HFFc6 (cell line): Measurements from ENCODE around the gene PLN. TPM values are rescaled to one million over a fixed set of nuclear protein-coding genes. Genes with fewer than 3 reads are reported as not detected.

ENCODE experiments used
- DNase-seq: peaks from one replicate; pipeline ENCODE4 v3.0.0-alpha.2; 2018
- H3K27ac Mint-ChIP-seq: 2 replicates; pipeline ENCODE4 v1.8.0; 2020; ENCODE audit warnings: mild to moderate bottlenecking, mixed read lengths
- H3K27me3 Mint-ChIP-seq: 2 replicates; pipeline ENCODE4 v1.8.0; 2021; ENCODE audit warnings: mild to moderate bottlenecking, moderate library complexity, mixed read lengths; ENCODE audit not compliant: insufficient read depth
- H3K36me3 Mint-ChIP-seq: 2 replicates; pipeline ENCODE4 v1.8.0; 2021; ENCODE audit warnings: low read depth, mixed read lengths
- H3K4me1 Mint-ChIP-seq: 2 replicates; pipeline ENCODE4 v1.8.0; 2020; ENCODE audit warnings: low read depth, mixed read lengths
- H3K4me3 Mint-ChIP-seq: 2 replicates; pipeline ENCODE4 v1.8.0; 2020; ENCODE audit warnings: mild to moderate bottlenecking, moderate library complexity, mixed read lengths
- H3K9me3 Mint-ChIP-seq: 2 replicates; pipeline ENCODE4 v1.8.0; 2020; ENCODE audit warnings: mild to moderate bottlenecking, mixed read lengths
- CTCF ChIP-seq: fragments of 200-600 bp; sonication (generic); IDR thresholded peaks from 2 replicates; pipeline ENCODE4 v1.5.0; 2021; ENCODE audit warnings: antibody characterized with exemption, mild to moderate bottlenecking
- total RNA-seq, 6 experiments: library from RNA; stranded (reverse); fragmentation: NEBNext Ultra II Directional; extraction: Animal tissue kit (Norgen Biotek cat#: 25700); gene quantifications; 2 replicates in 1 of 6; 3 replicates in 5 of 6; pipeline ENCODE4 v1.2.3, GENCODE V29; 2021

Gene PLN
- total RNA-seq, 6 experiments from 2014 or later: not detected

GRCh38 chr6:118578617-118579016, 30.5 kb downstream of the PLN start:
- no peak overlapping the region for H3K27ac Mint-ChIP-seq
- H3K27me3 Mint-ChIP-seq: no peaks in the 10 kb centered on the region; the same call in 1 of the 2 replicates
- peaks cover 28% of the 10 kb centered on the region for H3K4me1 Mint-ChIP-seq
- DNase-seq: no peak
- TF ChIP-seq CTCF: no peak
- peaks cover 65% of the 10 kb centered on the region for H3K9me3 Mint-ChIP-seq
- H3K4me3 Mint-ChIP-seq: no peak overlapping the region
- H3K36me3 Mint-ChIP-seq: peaks cover 66% of the 10 kb centered on the region

GRCh38 chr6:118579786-118580185, 31.7 kb downstream of the PLN start:
- no peaks in the 10 kb centered on the region for H3K27me3 Mint-ChIP-seq
- peaks cover 54% of the 10 kb centered on the region for H3K9me3 Mint-ChIP-seq

GRCh38 chr6:118580585-118581419, 32.7 kb downstream of the PLN start:
- peak; percentile 73 for DNase-seq
- H3K4me3 Mint-ChIP-seq: peak overlapping the region; percentile 15
- H3K27ac Mint-ChIP-seq: peak overlapping the region; percentile 71
- peak; percentile 89 for TF ChIP-seq CTCF
- peaks cover 46% of the 10 kb centered on the region for H3K9me3 Mint-ChIP-seq
- peaks cover 28% of the 10 kb centered on the region for H3K4me1 Mint-ChIP-seq
- H3K36me3 Mint-ChIP-seq: peaks cover 45% of the 10 kb centered on the region
- H3K27me3 Mint-ChIP-seq: no peaks in the 10 kb centered on the region

More at GRCh38 chr6:118579786-118580185, 31.7 kb downstream of the PLN start:
- TF ChIP-seq CTCF: no peak
- Mint-ChIP-seq H3K4me1 (peaks cover 28% of the 10 kb centered on the region), H3K36me3 (peaks cover 56% of the 10 kb centered on the region), H3K4me3 (no peak overlapping the region), H3K27ac (no peak overlapping the region)
- DNase-seq: no peak

- no peak for TF ChIP-seq CTCF
- Mint-ChIP-seq H3K9me3 (peaks cover 40% of the 10 kb centered on the region), H3K4me3 (peak overlapping the region; percentile 42), H3K27ac (peak overlapping the region; percentile 71), H3K4me1 (peaks cover 28% of the 10 kb centered on the region), H3K36me3 (peaks cover 38% of the 10 kb centered on the region), H3K27me3 (no peaks in the 10 kb centered on the region)
- DNase-seq: peak; percentile 85
These were observed 33.4 kb downstream of the PLN start for GRCh38 chr6:118581489-118581959.

GRCh38 chr6:118584911-118585310, 36.8 kb downstream of the PLN start:
- no peak for TF ChIP-seq CTCF
- Mint-ChIP-seq H3K27me3 (no peaks in the 10 kb centered on the region; the same call in 1 of the 2 replicates), H3K27ac (no peak overlapping the region), H3K4me3 (no peak overlapping the region), H3K9me3 (peaks cover 8% of the 10 kb centered on the region), H3K4me1 (peaks cover 43% of the 10 kb centered on the region), H3K36me3 (peaks cover 9% of the 10 kb centered on the region; the same call in 1 of the 2 replicates)
- no peak for DNase-seq
